GM19351 (cell line): ENCODE data around the gene KCTD1.

Source experiments
- ATAC-seq: cut with Tn5 transposase; IDR thresholded peaks from one replicate; pipeline ENCODE4 v1.9.1; 2021; ENCODE audit warnings: mild to moderate bottlenecking, moderate library complexity; ENCODE audit not compliant: unreplicated experiment

Gene KCTD1

DNA sequence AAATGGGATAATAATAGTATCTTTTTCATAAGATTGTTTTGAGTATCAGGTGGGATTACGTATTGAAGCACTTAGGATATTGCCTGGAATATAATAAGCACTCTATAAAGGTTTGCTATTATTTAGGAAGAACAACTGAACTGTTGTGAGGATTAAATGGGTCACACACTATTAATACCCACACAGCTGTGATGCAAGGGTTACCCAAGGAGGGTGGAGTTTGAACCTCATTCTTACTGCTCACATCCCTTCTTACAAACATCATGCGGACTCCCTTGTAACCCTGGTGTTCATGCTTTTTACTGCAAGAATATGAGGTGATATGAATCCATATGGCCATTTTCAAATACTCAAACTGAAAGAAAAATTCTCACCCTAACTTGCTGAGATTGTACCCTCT, 113.5 kb downstream of the KCTD1 start:
- no peak for ATAC-seq

DNA sequence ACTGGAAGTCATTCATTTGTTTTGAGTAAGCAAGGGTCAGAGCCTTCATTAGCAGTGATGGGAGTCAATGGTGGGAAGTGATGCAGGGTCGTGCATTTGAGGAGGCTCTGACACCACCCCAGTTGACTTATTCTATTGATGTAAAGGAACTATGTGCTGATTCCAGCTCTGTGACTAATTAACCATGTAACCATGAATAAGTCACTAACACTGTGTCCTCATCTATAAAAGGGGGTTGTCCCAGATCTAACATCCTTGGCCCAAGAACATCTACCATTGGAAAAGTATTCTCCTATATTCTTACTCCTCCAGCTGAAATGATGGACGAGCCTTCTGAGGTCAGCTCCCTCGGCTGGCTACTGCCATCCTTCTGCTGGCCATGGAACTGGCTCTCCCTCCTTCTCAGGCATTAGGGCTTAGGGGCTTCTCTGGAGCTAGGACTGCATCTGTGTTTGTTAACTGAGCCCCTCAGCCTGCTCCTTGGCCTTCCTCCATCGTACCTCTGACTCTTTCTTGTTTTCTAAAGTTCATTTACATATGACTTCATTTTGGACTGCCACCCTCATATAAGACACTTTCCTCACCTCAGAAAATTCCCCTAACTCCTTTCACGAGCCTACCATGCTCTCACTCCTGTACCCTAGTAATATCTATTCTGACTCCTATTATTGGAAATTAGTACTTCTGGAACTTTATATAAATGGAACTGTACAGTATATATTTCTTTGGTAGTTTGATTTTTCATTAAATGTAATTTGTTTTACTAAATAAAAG, 115.5 kb downstream of the KCTD1 start:
- peak; percentile 67 for ATAC-seq

DNA sequence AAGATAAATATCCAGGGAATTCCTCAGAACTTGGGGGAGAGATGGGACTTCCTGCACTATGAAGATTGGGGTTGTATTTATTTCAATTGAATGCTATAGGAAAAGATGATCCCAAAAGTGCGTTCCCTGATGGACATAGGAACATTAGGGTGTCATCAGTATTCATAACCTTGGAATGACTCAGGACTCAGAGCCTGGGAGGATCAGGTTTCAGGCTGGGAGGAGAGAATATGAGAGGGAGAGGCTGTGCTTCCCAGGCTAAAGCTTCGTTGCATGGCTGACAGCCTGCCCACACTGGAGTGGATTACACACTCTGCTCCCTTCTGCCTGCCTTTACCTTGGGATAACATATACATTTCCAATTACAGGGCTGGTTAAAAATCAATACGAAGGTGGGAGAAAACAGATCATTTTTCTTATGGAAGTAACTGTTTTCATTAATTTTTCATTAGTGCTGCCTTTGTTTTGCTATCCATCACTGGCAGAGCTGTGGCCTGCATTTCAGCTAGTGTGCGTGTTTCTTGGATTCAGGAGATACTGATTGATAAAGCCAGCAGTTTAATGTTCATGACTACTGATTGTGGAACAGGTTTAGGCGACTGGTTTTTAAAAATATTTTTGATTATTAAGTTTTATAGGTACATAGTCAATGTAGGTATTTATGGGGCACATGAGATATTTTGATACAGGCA, 118.7 kb downstream of the KCTD1 start:
- ATAC-seq = no peak

DNA sequence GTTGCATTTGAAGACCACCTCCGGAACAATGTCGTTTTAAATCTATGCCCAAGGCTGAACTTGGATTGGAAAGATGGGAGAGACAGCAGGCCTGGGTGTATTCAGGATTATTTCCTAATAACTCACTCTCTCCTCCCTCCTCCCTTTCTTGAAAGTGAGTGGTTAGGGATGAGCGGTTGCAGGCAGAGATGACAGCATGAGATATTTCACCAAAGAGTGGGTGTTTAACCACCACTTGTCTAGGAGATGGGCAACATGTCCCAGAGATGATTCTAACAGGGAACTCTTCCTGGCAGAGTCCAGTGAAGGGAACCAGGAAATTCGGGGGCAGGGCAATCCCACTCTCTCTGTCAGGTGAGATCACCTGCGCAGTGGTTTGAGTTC, 123.2 kb downstream of the KCTD1 start:
- no peak for ATAC-seq

DNA sequence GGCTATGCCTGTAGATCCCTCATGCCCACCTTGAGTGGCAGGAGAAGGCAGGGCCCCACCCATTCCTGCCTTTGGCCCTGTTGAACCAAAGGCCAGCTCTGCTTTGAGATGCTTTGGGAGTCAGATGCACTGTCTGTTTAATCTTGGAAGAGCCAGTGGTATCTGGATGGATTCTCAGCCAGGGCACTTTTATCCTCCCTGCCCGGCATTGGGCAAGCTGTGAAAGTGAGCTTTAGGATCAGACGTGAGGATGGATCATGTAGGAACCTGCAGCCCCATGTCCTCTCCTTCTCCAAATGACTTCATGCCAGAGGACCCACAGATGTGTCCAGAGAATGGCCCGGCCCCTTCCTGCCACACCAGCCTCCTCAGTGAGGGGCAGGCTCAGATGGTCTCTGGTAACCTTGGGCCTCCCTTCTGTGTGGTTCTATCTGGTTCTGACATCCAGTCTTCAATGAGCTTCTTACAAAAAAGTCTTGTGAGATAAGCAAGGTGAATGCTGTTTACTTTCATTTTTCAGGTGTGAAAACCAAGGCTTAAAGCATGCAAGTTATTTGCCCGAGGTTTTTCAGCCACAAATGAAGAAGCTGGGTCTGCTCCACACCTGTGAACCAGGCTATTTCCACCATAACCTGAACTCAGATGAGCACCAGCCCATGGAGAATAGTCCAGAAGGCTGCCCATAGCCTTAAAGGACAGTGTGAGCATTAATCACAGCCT, 123.8 kb downstream of the KCTD1 start:
- no peak for ATAC-seq

DNA sequence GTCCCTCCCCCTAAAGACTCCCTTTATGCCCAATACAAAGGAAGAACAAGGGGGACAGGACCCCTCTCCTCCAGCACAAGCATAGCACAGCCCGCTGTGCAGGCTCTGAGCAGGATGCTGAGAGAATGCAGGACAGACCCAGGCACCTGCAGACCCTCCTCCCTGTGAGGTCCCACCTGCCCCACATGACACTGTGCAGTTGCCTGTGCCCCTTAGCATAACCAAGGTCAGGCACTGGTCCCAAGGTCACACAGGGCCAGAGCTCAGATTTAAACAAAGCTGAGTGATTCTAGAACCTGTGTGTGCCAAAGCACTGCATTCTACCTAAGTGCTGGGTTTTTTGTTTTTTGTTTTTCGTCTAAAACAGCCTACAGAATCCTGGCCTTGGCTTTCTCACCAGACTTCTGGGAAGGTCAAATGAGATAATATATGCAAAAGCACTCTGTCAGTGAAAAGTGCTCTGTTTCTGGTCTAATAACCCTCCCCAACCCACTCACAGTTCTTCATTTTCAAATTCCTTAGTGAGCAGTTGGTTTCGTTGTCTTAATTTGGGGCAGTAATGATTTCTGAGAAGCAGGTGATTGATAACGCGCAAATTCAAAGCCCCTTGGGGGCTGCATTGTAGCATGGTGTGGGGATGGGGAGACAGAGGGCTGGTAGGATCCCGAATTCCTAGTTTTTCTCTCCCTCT, 125.7 kb downstream of the KCTD1 start:
- ATAC-seq = peak; percentile 87

DNA sequence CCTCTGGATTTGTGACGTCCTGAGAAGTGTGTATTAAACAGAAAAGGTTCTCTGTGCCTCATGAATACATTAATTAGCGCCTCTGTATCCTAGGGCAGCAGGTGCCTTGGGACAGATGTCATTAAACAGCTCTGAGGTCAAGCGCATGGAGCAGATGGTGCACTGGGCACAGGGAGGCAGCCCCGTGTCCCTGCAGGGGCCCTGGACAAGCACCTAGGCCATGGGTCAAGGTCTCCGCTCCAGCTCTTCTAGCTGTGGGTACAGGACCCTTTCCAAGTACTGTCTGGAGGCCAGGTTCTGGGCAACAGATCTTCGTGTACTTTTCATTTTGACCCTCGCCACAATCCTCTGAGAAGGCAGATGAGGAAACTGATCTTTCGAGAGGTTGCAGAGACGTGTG, 126.4 kb downstream of the KCTD1 start:
- ATAC-seq = no peak

DNA sequence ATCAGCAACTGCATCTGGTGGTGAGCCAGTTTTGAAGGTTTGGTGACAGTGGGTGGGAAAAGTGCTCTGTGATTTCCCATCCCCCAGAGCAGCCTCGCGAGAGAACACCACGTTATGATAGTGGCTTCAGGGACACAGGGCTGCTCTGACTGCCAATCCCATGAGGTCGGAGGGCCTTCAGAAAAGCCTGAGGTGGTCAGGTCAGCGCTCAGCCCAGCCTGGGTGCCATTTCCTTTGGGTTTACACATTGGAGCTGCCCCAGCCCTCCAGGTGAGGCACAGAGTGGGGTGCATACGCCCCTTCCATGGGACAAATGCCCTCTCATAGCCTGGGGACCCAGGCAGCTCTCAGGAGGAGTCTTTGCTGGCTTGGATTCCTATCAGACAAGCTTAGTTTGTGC, 126.8 kb downstream of the KCTD1 start:
- no peak for ATAC-seq

DNA sequence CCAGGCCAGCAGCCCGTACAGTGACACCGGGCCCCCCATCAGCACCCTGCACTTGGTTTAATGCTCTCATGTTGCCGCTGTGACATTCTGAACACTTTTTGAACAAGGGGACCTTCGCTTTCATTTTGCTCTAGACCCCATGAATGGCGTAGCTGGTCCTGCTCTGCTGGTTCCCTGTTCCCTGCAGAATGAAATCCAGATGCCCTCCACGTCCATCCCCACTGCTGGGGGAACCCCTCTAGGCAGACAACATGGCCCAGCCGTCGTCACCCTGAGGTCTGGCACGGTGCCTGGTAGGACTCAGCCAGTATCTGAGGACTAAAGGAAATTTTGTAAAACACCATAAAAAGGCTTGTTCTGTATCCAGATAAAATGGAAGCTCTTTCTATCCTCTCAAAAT, 128.6 kb downstream of the KCTD1 start:
- no peak for ATAC-seq

DNA sequence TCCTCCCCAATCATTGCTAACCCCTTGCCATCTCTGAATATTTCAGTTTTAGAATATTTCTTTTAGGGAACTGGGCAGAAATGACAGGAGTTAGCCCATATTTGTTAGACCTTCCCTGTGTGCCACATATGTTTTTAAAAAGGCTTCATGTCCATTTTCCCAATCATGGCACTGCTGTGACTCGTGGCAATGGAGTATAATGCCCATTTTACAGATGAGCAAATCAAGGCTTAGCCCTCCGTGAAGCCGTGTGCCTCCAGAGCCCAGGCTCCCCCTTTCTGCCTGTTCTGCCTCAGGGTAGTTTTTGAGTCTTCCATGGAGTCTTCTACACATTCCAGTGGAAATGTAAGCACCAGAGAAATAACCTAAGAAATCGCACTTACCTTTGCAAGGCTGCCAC, 130.1 kb downstream of the KCTD1 start:
- no peak for ATAC-seq

DNA sequence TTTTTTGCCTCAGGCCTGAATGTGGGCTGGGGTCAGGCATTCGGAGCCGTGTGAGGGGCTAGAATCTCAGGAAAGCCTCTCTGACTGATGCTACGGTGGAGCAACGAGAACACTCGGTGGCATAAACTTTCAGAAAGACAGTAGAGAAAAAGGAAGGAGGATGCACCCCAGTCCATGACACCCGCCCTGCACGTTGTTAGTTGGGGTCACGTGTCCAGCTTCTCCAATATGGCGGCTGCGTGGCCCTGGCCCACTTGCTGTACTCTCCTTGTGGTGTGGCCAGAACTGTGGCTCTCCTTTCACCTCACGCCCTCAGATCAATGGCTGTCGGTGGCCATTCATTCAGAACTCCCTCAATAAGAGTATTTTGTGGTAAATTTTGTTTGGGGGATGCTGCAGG, 131.2 kb downstream of the KCTD1 start:
- no peak for ATAC-seq

DNA sequence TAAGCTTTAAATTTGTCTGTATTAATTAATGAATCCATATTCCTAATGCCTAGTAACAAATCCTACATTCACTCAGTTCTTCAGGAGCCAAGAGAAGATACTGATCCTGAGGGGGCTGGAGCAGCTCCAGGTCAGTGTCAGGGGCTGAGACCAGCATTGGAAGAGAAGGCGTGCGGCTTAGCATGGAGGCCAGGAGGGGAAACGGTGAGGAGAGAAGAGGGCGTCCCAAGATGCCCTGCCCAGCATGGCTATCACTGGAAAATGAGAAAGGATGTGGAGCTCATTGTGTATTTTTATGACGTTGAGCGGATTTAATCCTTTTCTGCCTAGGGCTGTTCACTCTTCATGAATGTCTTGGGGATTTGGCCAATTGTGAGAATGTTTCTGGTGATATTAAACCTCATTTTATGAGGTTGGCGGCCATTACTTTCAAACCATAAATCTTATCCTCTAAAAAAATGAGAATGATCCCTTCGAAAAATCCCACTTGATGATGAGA, 131.7 kb downstream of the KCTD1 start:
- ATAC-seq = no peak

DNA sequence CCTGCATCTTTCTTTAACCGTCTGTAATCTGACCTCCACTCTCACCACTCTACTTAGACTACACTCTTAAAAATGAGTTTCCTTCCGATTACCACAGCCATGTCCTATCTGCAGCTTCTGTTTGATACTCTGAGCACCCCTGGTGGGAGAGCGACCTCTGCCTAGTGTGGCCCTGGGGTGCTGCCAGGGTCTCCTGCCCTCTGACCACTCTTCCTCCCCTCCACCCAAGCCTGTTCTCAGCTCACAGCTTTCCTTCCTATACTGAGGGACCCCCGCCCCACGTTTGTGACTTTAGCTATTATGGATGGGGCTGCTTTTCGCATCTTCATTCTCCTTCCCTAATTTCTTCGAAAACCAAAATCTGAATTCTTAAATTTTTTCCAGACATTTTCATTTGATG, 132.7 kb downstream of the KCTD1 start:
- ATAC-seq = no peak

DNA sequence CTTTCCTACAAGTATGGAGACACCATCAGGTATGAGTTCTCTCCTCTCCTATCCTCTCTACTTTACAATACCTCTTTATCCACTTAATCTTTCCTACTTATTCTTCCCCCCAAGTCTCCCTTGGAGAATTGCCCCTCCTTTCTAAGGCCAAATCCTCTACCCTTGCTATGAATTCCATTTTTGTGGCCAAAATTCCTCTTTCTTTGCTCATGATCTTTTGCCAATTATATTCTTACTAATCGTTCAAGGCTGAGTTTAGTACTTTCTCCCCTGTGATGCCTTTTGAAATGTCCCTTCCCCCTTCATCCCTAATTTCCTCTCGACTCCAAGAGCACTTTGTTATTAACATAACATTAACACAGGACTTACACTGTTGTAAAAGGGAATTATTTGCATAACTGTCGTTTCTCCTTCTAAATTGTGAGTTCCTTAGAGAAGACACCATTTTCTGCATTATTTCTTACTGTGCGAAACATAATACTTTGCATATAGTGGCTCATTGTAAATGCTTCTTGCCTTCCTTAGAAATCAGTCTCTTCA, 133.4 kb downstream of the KCTD1 start:
- ATAC-seq = no peak

DNA sequence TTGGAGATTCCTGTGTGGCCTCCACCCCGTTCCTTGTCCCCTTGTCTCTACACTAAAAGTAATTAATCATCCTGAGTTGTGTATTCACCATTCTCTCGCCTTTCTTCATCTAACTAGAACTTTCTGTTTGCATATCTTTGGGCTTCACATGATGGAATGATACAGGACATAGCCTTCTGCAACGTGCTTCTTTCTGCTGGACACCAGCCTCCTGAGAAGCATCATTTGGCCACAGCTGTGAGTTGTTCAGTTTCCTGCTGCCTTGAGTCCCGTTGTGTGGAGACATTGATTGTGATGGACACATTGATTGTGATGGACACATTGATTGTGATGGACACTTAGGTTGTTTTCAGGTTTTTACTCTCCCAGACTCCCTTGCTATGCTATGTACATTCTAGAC, 139.3 kb downstream of the KCTD1 start:
- no peak for ATAC-seq

DNA sequence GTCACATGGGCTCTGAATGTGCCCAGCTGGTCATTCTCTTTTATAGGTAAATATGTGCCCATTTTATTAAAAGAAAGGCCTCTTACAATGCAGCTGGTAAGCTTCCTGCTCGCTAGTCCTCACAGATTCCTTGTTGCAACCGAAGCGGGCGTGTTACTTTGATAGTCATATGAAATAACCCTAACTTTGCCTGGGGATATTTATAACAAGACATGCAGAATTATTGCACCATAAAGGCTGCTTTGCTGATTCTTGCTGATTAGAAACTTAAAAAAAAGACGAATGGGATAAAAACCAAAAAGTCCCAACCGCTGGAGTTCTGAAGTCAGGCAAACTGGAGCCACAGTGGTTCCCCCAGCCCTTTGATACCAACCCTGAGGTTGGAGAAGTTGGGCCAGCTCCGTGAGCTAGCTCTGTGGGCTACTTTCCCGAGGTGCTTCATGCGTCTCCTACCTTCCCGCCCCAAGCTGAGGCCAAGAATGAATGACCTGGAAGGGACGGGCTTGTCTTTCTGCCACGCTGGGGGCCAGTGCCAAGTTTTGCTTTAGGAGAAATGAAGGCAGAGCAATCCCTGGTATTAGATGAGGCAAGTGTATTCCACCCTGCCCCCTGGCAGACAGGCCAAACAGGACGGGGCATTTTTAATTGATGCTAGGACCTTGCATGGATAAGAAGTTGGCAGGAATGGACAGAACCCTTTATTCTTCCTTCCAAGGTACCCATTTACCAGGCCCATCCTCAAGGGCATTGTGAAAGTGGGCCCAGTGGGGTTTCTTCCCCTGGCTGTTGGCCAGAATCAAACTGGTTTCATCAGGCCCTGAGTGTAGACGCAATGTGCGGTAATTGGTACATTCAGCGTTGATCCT, 140.4 kb downstream of the KCTD1 start:
- ATAC-seq = no peak

DNA sequence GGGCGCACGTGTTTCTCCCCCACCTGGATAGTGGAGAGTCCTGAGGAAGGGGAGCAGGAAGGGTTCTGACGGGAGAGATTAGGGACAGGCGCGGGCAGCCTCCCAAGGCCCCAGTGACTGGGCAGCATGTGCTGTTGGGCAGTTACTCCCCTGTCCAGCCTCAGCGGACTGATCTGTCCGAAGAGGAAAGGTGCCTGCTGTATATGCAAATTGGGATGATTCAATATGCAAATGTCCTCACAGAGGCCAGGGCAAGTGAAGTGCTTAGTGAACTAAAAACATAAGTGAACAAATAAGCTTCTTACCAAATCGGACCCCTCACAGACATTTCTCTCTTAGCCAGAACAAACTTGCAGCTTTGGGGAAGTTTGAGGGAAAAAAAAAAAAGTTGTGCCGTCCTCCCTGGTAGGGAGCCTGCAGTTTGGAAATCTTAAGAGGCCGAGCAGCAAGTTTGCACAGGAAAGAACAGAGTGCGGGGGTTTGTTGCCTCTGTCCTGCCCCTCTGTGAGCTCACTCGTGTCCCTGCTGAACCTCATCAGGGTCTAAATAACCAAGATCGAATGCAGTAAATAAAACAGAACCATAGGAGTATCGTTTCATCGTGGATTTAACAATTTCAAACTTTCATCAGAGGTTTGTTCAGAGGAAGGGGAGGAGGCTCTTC, 141.4 kb downstream of the KCTD1 start:
- no peak for ATAC-seq

DNA sequence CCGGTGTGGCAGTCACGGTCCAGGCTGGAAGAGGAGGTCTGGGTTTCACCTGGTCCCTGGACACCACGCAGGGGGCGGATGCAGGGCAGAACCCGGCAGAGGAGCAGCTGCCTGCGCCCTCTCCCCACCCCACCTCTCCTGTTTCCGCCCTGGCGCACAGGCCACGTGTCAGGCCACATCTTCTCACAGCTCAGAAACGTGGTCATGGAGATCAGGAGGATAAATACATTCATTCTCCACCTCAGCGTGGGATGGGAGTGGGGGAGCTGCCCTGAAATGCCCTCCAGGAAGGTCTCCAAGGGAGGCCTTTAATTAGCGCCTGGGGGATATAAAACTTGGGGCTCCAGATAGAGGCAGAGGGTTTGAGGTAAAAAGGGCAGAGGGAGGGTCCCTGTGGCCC, 142.0 kb downstream of the KCTD1 start:
- ATAC-seq = no peak

DNA sequence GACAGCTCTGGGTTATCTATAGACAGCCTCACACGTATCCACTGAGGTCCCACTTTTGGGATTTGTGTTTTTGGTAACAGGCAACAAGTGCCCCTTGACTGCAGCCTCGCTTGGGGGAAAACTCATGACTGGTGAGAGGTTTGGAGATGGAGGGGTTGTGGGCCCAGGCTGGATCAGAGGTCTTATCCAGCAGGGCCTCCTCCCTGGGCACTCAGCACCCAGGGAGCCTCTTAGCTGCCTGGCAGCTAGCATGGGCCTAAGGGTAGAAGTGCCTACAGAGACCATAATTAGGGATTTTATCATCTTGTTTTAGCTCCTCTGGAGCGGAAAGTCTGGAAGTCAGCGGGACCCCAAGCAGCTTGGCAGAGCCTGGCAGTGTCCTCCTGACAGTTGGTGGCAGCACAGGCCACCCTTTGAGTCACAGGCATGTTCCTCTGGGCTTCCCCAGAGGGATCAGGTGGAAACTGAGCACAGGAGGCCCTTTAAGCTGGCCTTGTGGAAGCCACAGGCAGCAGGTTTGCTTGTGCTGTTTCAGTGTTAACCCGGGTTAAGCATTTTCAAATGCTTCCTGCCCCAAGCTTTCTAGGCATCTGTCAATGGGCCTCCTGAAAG, 143.1 kb downstream of the KCTD1 start:
- peak; percentile 85 for ATAC-seq
